ENCODE results near the gene PHLPP1.

PHLPP1 gene

GRCh38 chr18:62987859-62988258, 272.5 kb downstream of the PHLPP1 start:
- DNase-seq = no peak

DNA sequence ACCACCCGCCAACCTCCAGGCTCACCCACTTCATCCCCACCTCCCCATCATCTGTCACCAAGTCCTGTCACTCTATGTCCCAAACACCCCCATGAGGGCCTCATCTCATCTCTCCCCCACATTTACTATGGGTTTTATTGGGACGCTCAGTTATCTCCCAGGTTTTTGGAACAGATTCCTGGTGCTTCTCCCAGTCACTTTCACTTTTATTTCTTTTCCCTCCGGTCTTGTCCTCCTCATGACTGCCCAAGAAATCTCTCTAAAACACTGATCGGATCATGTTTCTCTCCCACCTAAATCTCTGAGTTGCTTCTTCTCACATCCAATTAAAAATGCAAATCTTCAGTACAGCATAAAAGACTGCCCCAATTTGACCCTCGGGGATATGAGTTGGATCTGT, 273.1 kb downstream of the PHLPP1 start:
- no peak for DNase-seq

GRCh38 chr18:62989195-62989594, 273.9 kb downstream of the PHLPP1 start:
- no peak for DNase-seq

- DNase-seq = no peak
Observed at GRCh38 chr18:62990653-62991052, 275.3 kb downstream of the PHLPP1 start.

GRCh38 chr18:62991389-62991788, 276.0 kb downstream of the PHLPP1 start:
- DNase-seq = no peak

- no peak for DNase-seq
Observed at GRCh38 chr18:62991959-62992358, 276.6 kb downstream of the PHLPP1 start.

GRCh38 chr18:62992877-62993365, 277.6 kb downstream of the PHLPP1 start:
- no peak for DNase-seq

DNA sequence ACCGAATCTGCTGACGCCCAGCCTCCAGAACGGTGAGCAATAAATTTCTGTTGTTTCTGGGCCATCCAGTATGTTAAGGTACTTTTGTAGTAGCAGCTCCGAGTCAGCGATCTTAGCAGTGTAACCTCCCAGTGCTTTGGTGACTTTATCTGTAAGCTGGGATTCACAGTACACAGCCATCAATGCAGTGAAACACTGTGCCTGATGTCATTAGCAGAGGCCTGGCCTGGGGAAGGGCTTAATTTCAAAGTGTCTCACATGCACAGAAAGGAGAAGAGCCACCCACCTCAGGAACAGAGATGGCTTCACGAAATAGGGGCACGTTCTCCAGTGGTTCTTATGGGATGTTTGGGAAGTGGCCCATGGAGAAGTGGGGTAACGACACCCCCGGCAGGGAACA, 281.2 kb downstream of the PHLPP1 start:
- DNase-seq = no peak

- no peak for DNase-seq
Observed at GRCh38 chr18:62997076-62997475, 281.7 kb downstream of the PHLPP1 start.

DNA sequence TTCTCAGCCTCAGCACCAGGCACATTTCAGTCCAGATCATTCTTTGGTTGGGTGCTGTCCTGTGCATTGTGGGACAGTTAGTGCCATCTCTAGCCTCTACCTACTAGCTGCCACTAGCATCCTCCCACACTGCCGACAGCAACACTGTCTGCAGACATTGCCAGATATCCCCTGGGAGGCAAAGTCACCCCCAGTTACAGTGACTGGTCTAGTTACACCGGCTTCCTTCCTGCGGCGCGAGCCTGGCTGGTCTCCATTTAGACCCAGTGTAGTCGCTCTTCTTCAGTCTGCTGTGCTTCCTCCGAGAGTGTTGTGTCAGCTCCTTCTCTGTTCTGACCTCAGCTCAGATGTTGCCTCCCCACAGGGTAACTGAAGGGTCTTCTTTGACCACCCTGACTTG, 283.1 kb downstream of the PHLPP1 start:
- no peak for DNase-seq

GRCh38 chr18:62999392-62999791, 284.1 kb downstream of the PHLPP1 start:
- DNase-seq = no peak

GRCh38 chr18:62999921-63000320, 284.6 kb downstream of the PHLPP1 start:
- no peak for DNase-seq

- DNase-seq = no peak
Observed at GRCh38 chr18:63000839-63001238, 285.5 kb downstream of the PHLPP1 start.

DNA sequence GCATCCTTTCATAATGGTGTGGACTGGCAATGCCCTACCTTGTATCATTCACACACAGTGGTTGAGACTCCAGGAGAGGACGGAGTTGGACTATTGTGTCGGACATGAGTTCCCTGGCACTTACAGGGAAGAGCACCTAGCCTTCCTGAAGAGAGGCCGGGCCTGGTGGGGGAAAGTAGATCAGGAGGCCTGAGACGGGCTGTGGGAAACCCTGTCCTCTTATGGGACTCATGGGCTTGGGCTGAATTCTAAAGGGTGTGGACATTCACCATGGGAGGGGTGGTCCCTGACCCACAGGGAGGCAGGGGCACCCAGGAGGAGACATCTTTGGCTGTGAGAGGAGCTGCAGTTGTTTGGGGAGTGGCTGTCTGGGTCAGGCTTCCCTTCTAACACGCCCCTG, 286.5 kb downstream of the PHLPP1 start:
- DNase-seq = no peak

- no peak for DNase-seq
Observed at GRCh38 chr18:63002305-63002704, 287.0 kb downstream of the PHLPP1 start.

- no peak for DNase-seq
Observed at GRCh38 chr18:63002803-63003445, 287.6 kb downstream of the PHLPP1 start.

- DNase-seq = no peak
Observed at GRCh38 chr18:63003899-63004298, 288.6 kb downstream of the PHLPP1 start.

DNA sequence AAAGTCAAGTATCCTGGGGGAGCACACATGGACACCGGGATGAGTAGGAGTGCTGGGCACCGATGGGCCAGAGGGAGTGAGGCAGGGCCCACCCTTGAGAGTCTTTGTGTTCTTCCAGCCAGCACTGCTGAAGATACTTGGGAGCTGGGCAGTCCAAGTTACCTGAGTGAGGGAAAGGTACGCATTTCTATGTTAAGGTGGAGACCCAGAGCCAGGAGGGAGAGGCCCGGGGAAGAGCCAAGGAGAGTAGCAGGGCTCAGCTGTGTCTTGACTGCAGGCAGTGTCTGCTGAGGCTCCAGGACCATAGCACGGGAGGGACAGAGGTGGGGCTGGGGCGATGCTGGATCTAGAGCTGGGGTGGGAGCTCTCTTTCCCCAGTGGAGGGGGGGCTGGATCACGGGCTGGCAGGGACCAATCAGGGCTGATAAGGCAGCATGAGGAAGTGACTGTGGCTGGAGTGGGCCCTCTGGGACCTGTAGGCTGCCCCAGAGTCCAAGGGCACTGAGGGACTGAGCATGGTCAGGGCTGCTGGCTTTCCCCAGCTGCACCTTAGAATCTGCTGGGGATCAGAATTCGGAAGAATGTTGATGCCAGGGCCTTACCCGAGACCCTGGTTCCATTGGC, 289.2 kb downstream of the PHLPP1 start:
- no peak for DNase-seq

GRCh38 chr18:63005306-63005705, 290.0 kb downstream of the PHLPP1 start:
- DNase-seq = no peak

DNA sequence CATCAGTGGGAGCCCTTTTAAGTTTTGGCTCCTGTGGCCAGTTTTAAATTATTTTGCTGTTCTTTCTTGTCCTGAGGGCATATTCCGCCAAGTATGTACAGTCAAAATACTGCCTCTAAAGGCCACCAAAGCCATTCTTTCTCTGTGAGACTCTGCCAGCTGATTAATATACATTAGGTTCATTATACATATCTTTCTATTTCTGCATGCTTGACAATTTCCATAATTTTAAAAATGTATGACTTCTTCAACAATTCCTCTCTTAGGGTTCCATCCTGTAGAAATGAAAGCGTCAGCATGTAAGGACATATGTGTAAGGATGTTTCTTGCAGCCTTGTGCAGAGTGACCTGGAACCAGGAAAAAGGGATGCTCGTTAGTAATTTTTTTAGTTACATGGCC, 291.9 kb downstream of the PHLPP1 start:
- no peak for DNase-seq

DNA sequence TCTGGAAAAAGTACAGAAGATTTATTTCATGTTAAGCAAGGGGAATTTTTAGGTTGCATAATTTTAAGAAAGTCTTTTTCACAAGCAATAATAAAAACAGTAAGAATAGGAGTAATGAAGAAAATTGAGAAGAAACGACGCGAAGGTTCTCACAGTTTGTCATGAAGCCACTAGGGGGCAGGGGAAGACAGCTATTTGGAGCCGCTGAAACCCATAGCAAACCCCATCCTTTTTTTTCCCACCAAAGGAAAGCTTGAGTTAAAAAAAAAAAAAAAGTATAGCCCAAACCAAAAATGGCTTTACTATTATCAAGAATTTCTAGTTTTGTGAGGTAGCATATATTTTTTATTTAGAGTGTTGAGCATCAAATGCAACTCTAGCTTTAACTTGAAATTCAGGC, 300.9 kb downstream of the PHLPP1 start:
- peak; percentile 36 for DNase-seq

DNA sequence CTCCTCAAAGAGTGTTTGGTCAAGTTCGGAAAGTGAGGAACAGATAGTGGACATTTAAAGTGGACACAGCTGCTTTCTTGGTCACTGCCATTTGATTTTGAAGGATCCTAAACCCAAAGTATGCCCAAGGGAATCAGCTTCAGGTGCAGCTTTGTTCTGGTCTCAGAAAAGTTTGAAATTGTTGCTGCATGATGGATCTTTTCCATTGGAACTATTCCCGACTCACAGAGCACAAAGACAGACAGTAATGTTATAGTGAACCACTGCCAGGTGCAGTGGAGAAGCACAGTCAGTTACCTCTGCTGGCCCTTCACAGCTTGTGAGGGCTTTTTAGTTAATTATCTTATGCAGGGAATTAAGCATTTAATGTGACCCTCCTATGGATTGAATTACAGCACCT, 301.7 kb downstream of the PHLPP1 start:
- no peak for DNase-seq

GRCh38 chr18:63017977-63018376, 302.6 kb downstream of the PHLPP1 start:
- no peak for DNase-seq

- no peak for DNase-seq
Observed at GRCh38 chr18:63022429-63023022, 307.2 kb downstream of the PHLPP1 start.
